Erythroblast (primary cell): ENCODE measurements around the gene BPI.

Experiments
- GATA1 ChIP-seq: IDR thresholded peaks from 2 replicates; pipeline ENCODE4 v1.6.1; 2011; ENCODE audit warnings: low read depth, mild to moderate bottlenecking, control low read depth, low read length, moderate library complexity
- POLR2A ChIP-seq: IDR thresholded peaks from 2 replicates; pipeline ENCODE4 v1.6.1; 2011; ENCODE audit warnings: mild to moderate bottlenecking, low read length

DNA sequence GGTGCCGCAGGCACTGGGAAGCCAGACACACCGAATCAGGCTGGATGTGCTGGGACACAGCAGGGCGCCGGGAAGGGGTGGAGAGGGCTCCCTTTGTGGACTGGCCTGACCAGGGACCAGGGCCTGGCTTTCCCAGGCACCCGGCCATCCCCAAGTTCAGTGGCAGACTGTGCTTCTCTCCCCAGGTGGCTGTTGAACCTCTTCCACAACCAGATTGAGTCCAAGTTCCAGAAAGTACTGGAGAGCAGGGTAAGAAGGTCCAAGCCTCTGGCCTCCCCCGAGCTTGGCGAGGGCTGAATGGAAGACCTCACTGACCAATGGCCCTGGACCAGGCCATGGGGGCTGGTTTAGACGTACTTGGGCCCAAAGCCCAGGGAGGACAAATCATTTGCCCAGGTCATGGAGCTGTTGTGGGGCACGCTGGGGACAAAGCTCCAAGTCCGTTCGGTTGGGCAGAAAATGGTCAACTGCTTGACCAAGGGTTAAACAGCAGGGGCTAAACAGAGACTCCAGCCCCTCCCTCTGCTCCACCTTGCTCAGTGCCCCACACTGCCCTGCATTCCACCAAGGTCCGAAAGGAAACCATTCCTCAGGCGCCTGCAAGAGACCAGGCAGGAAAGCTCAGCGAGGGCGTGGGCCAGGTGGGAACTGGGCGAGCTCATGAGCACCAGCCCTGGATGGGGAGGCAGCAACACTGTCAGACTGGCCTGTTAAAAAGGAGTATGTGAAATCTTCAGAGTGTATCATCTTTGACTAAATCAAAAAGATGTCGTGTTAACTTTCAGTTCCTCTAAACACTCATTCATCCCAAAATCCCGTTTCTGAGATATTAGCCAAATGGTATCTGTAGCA is 51.4 kb downstream of the BPI start:
- TF ChIP-seq POLR2A (no peak), GATA1 (no peak)
